Coronary artery (tissue), 2 donors: ENCODE data around the gene BTBD1.

ENCODE experiments used
- DNase-seq: peaks from one replicate; pipeline ENCODE4 v3.0.0-alpha.2; 2017; ENCODE audit warnings: low spot score
- H3K27ac ChIP-seq, 2 donors: fragments of 200-600 bp; sonication (generic); one replicate each; pipeline ENCODE4 v1.5.1; 2016 to 2019
- H3K4me3 ChIP-seq: fragments of 200-600 bp; sonication (generic); 2 replicates; pipeline ENCODE4 v1.5.1; 2016; ENCODE audit warnings: mild to moderate bottlenecking, moderate library complexity
- TF ChIP-seq, protein P1 (sequence below): fragments of 200-600 bp; sonication (generic); IDR thresholded peaks from one replicate; pipeline ENCODE4 v1.5.1; 2019; ENCODE audit warnings: antibody characterized with exemption

BTBD1 gene

GRCh38 chr15:83066734-83067637, at the start of gene BTBD1:
Gene BTBD1 (minus strand): TSS chr15:83067252. CDS start chr15:83067151, 101 bp downstream.
- DNase-seq, result peak; percentile 98
- TF ChIP-seq, protein P1, sequence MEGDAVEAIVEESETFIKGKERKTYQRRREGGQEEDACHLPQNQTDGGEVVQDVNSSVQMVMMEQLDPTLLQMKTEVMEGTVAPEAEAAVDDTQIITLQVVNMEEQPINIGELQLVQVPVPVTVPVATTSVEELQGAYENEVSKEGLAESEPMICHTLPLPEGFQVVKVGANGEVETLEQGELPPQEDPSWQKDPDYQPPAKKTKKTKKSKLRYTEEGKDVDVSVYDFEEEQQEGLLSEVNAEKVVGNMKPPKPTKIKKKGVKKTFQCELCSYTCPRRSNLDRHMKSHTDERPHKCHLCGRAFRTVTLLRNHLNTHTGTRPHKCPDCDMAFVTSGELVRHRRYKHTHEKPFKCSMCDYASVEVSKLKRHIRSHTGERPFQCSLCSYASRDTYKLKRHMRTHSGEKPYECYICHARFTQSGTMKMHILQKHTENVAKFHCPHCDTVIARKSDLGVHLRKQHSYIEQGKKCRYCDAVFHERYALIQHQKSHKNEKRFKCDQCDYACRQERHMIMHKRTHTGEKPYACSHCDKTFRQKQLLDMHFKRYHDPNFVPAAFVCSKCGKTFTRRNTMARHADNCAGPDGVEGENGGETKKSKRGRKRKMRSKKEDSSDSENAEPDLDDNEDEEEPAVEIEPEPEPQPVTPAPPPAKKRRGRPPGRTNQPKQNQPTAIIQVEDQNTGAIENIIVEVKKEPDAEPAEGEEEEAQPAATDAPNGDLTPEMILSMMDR, result no peak
- Histone ChIP-seq H3K4me3 (peak within 1 kb of the TSS; percentile 75), H3K27ac (peak within 1 kb of the TSS; percentile 84 to 90)

DNA sequence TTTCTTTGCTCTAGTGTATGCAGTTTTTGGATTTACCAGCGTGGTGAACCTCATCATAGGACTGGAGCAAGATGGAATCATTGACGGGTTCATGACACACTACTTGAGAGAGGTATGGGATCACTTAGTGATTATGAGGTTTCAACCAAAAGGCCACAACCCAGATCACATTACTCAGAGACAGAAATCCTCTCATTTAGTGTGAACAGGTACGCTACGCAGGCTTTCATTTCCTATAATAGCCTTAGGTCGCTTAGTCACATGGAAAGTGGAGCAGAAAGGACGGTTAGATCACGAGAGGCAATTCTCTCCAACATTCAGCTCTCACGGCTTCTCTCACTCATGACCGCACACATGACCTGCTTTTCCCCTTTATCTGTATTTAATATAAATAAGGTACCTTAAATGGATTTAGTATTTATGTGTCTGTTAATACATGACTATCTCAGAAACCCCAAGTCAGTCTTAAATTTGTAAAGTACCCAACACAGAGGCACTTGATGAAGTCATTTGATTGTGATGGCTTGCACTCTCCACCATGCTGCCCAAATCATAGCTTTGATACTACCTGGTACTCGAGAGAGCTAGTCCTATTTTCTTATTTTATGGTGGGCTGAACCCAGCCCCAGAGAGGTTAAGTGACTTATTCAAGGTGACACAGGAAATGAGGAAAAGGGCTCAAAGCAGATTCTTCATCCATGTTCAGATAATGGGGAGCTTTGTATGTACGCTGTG, 48.9 kb upstream of the BTBD1 start:
- Histone ChIP-seq H3K4me3 (no peak overlapping the region), H3K27ac (no peak overlapping the region)
- no peak for DNase-seq
- TF ChIP-seq, protein P1, result no peak

DNA sequence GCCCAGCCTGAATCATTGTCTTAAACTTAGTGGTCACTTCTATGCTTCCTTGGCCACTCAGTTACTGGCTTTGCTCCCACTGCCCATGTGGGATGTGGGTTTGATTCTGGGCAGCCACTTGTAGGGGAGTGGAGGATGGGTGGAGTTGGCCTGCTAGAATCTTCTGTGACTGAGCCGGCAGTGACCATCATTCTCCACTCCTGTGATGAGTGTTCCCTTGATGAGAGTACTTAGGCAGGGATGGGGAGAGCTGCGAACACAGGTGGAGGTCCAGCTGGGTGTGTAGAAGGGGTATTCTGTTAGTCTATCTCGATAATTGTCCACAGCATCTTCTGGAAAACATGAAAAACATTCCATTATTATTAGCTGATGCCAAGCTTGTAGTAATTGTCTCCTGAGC, 48.4 kb upstream of the BTBD1 start:
- DNase-seq, result no peak
- Histone ChIP-seq H3K4me3 (no peak overlapping the region), H3K27ac (no peak overlapping the region)
- TF ChIP-seq, protein P1, result no peak

DNA sequence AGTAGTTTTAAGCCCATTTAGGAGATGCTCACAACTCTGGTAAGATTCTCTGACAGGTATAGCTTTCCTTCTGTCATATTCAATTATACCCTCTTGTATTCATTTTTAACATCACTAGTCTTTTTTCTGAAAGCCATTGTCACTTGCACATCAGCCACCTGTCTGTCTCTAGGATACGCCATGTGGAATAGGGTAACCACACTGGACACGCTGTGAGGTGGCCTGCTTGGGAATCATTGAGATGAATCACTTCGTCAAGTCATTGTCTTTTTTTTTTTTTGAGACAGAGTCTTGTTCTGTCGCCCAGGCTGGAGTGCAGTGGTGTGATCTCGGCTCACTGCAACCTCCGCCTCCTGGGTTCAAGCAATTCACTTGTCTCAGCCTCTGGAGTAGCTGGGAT, 47.8 kb upstream of the BTBD1 start:
- Histone ChIP-seq H3K4me3 (no peak overlapping the region), H3K27ac (no peak overlapping the region)
- TF ChIP-seq, protein P1, result no peak
- no peak for DNase-seq

GRCh38 chr15:83113881-83114674, 47.0 kb upstream of the BTBD1 start:
- Histone ChIP-seq H3K27ac (peak overlapping the region in 1 of 2 donors; percentile 45), H3K4me3 (no peak overlapping the region)
- TF ChIP-seq, protein P1, result no peak
- DNase-seq, result no peak

- TF ChIP-seq, protein P1, result no peak
- Histone ChIP-seq H3K27ac (peak overlapping the region in 1 of 2 donors; percentile 26), H3K4me3 (no peak overlapping the region)
- DNase-seq, result no peak
These were observed 45.9 kb upstream of the BTBD1 start for GRCh38 chr15:83112956-83113299.
